CD14-positive monocyte (primary cell): ENCODE data around the gene CD300A. TPM values are rescaled to one million over a fixed set of nuclear protein-coding genes. Genes with fewer than 3 reads are reported as not detected.

Experiments used
- DNase-seq, 3 donors: peaks; one replicate each; pipeline ENCODE4 v3.0.0-alpha.2; 2011 to 2022
- H2AFZ ChIP-seq: 2 replicates; pipeline ENCODE4 v1.6.0; 2012; ENCODE audit warnings: mild to moderate bottlenecking, low read depth, low read length, inconsistent platforms; ENCODE audit not compliant: insufficient read depth, poor library complexity, severe bottlenecking
- H3K27ac ChIP-seq, 2 donors: 1 replicate in 1 of 2; 2 replicates in 1 of 2; pipeline ENCODE4 v1.5.1; 2012 to 2013; ENCODE audit warnings: low read length in 2 of 2, control low read depth in 1 of 2, inconsistent platforms in 1 of 2, low read depth in 1 of 2, mild to moderate bottlenecking in 1 of 2
- H3K27me3 ChIP-seq, 2 donors: one replicate each; pipeline versions ENCODE4 v1.6.0 to v1.6.1; 2011 to 2013; ENCODE audit warnings: low read length in 2 of 2; ENCODE audit not compliant: control insufficient read depth in 2 of 2, insufficient read depth in 2 of 2
- H3K36me3 ChIP-seq, 2 donors: replicated peaks in 1 of 2; 1 replicate in 1 of 2; 2 replicates in 1 of 2; pipeline versions ENCODE4 v1.5.1 to v1.6.1; 2012 to 2013; ENCODE audit warnings: low read length in 2 of 2, control low read depth in 1 of 2, inconsistent platforms in 1 of 2, mild to moderate bottlenecking in 1 of 2; ENCODE audit not compliant: insufficient read depth in 2 of 2, control insufficient read depth in 1 of 2
- H3K4me1 ChIP-seq, 2 donors: 1 replicate in 1 of 2; 2 replicates in 1 of 2; pipeline versions ENCODE4 v1.5.1 to v1.6.1; 2012 to 2013; ENCODE audit warnings: low read length in 2 of 2, control low read depth in 1 of 2, inconsistent platforms in 1 of 2, mild to moderate bottlenecking in 1 of 2, moderate library complexity in 1 of 2; ENCODE audit not compliant: insufficient read depth in 2 of 2, control insufficient read depth in 1 of 2
- H3K4me2 ChIP-seq: replicated peaks from 2 replicates; pipeline ENCODE3; 2012; ENCODE audit warnings: low read length, moderate library complexity, mild to moderate bottlenecking; ENCODE audit not compliant: poor library complexity, severe bottlenecking; ENCODE audit errors: extremely low read depth
- H3K4me3 ChIP-seq, 3 experiments: fragments of 200-600 bp in 1 of 3; sonication (generic) in 1 of 3; replicated peaks in 1 of 3; 1 replicate in 2 of 3; 2 replicates in 1 of 3; pipeline ENCODE4 v1.5.1; 2011 to 2013; ENCODE audit warnings: low read length in 3 of 3, mild to moderate bottlenecking in 3 of 3, control low read depth in 2 of 3, low read depth in 2 of 3, inconsistent platforms in 1 of 3, moderate library complexity in 1 of 3
- H3K79me2 ChIP-seq: 2 replicates; pipeline ENCODE4 v1.6.0; 2012; ENCODE audit warnings: mild to moderate bottlenecking, control low read depth, inconsistent platforms, low read length, moderate library complexity; ENCODE audit not compliant: insufficient read depth
- H3K9ac ChIP-seq: 2 replicates; pipeline ENCODE4 v1.6.0; 2017; ENCODE audit warnings: low read length, mild to moderate bottlenecking; ENCODE audit not compliant: insufficient read depth, poor library complexity, severe bottlenecking
- H3K9me3 ChIP-seq, 2 donors: replicated peaks in 1 of 2; 1 replicate in 1 of 2; 2 replicates in 1 of 2; pipeline versions ENCODE4 v1.5.1 to v1.6.1; 2012 to 2013; ENCODE audit warnings: low read length in 2 of 2, control low read depth in 1 of 2; ENCODE audit not compliant: control insufficient read depth in 1 of 2, insufficient read depth in 1 of 2
- H4K20me1 ChIP-seq: 2 replicates; pipeline ENCODE4 v1.6.0; 2012; ENCODE audit warnings: mild to moderate bottlenecking, low read length, control low read depth, moderate library complexity; ENCODE audit not compliant: insufficient read depth
- H3K27ac Mint-ChIP-seq, 7 donors: one replicate each; pipeline ENCODE4 v1.8.0; 2020; ENCODE audit warnings: mild to moderate bottlenecking in 7 of 7, mixed read lengths in 7 of 7, moderate library complexity in 6 of 7, inconsistent platforms in 2 of 7
- H3K27me3 Mint-ChIP-seq, 3 donors: one replicate each; pipeline ENCODE4 v1.8.0; 2021 to 2022; ENCODE audit warnings: low read depth in 3 of 3, mild to moderate bottlenecking in 3 of 3, mixed read lengths in 3 of 3, moderate library complexity in 3 of 3, inconsistent platforms in 1 of 3
- H3K36me3 Mint-ChIP-seq, 2 donors: one replicate each; pipeline ENCODE4 v1.8.0; 2020; ENCODE audit warnings: mixed read lengths in 2 of 2, inconsistent platforms in 1 of 2, mild to moderate bottlenecking in 1 of 2
- H3K4me1 Mint-ChIP-seq: one replicate; pipeline ENCODE4 v1.8.0; 2020; ENCODE audit warnings: mild to moderate bottlenecking, mixed read lengths
- H3K4me3 Mint-ChIP-seq, 2 donors: one replicate each; pipeline ENCODE4 v1.8.0; 2020; ENCODE audit warnings: mild to moderate bottlenecking in 2 of 2, mixed read lengths in 2 of 2, moderate library complexity in 1 of 2
- H3K9me3 Mint-ChIP-seq, 7 donors: one replicate each; pipeline ENCODE4 v1.8.0; 2020 to 2022; ENCODE audit warnings: mixed read lengths in 7 of 7, mild to moderate bottlenecking in 6 of 7, moderate library complexity in 6 of 7, inconsistent platforms in 2 of 7
- CTCF ChIP-seq: fragments of 200-600 bp; IDR thresholded peaks from one replicate; pipeline ENCODE4 v1.8.0; 2022; ENCODE audit warnings: antibody characterized with exemption, mild to moderate bottlenecking
- WGBS: methylation state at CpG from one replicate; pipeline ENCODE4 v1.1.5; 2013; ENCODE audit warnings: missing lambda C conversion rate; ENCODE audit not compliant: insufficient coverage; 5-methylcytosine and 5-hydroxymethylcytosine counted together
- intact Hi-C, 2 donors: fragments of 100-400 bp; cut with micrococcal nuclease; formaldehyde crosslinking; loops; one replicate each; pipeline versions ENCODE4 v1.15.0 to v1.15.1; 2023
- polyA plus RNA-seq, 3 donors: library from polyadenylated mRNA; depleted of rRNA in 1 of 3; unstranded in 2 of 3; stranded (reverse) in 1 of 3; fragments of 300-500 nt in 2 of 3; fragments of >200 nt in 1 of 3; fragmentation: Illumina TruSeq in 2 of 3; gene quantifications; 1 replicate in 2 of 3; 2 replicates in 1 of 3; pipeline ENCODE4 v1.2.3, GENCODE V29; 2012 to 2021

Gene CD300A
- polyA plus RNA-seq, 3 donors, result 173 to 222 (median 212) TPM

GRCh38 chr17:74454197-74455024 lies 12.0 kb upstream of the CD300A start:
- DNase-seq, result no peak
- Histone ChIP-seq H3K9me3 (no peaks in the 10 kb centered on the region), H3K4me2 (peak overlapping the region; percentile 77), H3K4me3 (peak overlapping the region in 2 of 3 experiments; percentile 22 to 68), H4K20me1 (no peaks in the 10 kb centered on the region), H3K4me1 (peaks cover 19 to 28% of the 10 kb centered on the region in 2 donors), H3K9ac (peak overlapping the region; percentile 60), H3K36me3 (no peaks in the 10 kb centered on the region), H3K27me3 (peaks cover 0 to 8% of the 10 kb centered on the region in 2 donors), H2AFZ (peak overlapping the region; percentile 85), H3K79me2 (no peaks in the 10 kb centered on the region), H3K27ac (peak overlapping the region; percentile 8 to 29)
- intact Hi-C loops, result loop anchor here (5.0 kb wide), 1 partner anchor 38 kb away; no protein-coding TSS in a partner anchor
- WGBS, result 21% methylated on average over 37 of the region's 40 CpGs
- Mint-ChIP-seq H3K27me3 (peaks cover 9 to 29% (median 11%) of the 10 kb centered on the region in 3 donors), H3K36me3 (peaks cover 0 to 2% of the 10 kb centered on the region in 2 donors), H3K4me1 (peaks cover 23% of the 10 kb centered on the region), H3K4me3 (peak overlapping the region; percentile 61 to 76), H3K9me3 (no peaks in the 10 kb centered on the region), H3K27ac (peak overlapping the region in 5 of 7 donors; percentile 13 to 56 (median 46))
- peak; percentile 45 for TF ChIP-seq CTCF

- H3K9me3 Mint-ChIP-seq, result no peaks in the 10 kb centered on the region
- no peak overlapping the region for H3K4me3 Mint-ChIP-seq
- Histone ChIP-seq H3K9me3 (no peaks in the 10 kb centered on the region), H3K27ac (no peak overlapping the region), H4K20me1 (no peaks in the 10 kb centered on the region), H3K36me3 (no peaks in the 10 kb centered on the region), H3K9ac (peak overlapping the region; percentile 60), H3K4me1 (peaks cover 19 to 28% of the 10 kb centered on the region in 2 donors), H3K4me2 (no peak overlapping the region), H2AFZ (peak overlapping the region; percentile 85), H3K79me2 (no peaks in the 10 kb centered on the region), H3K27me3 (peaks cover 0 to 8% of the 10 kb centered on the region in 2 donors), H3K4me3 (no peak overlapping the region)
- intact Hi-C loops, result loop anchor here (5.0 kb wide), 1 partner anchor 37 kb away; no protein-coding TSS in a partner anchor
- H3K27ac Mint-ChIP-seq, result peak overlapping the region in 1 of 7 donors; percentile 46
- peaks cover 0 to 2% of the 10 kb centered on the region in 2 donors for H3K36me3 Mint-ChIP-seq
- 97% methylated on average over 6 of the region's 15 CpGs for WGBS
- H3K4me1 Mint-ChIP-seq, result peaks cover 23% of the 10 kb centered on the region
- no peak for TF ChIP-seq CTCF
- no peak for DNase-seq
- peaks cover 9 to 27% (median 11%) of the 10 kb centered on the region in 3 donors for H3K27me3 Mint-ChIP-seq
Observed at GRCh38 chr17:74455025-74455545, 11.3 kb upstream of the CD300A start.
